GM21619 (cell line): ENCODE measurements around the gene AHSG.
"Not testable (repeated sequence)": the region's sequence is repeated elsewhere in the genome, so short reads cannot be mapped to it uniquely, and the experiment has no call there.

ENCODE experiments used
- ATAC-seq: cut with Tn5 transposase; IDR thresholded peaks from one replicate; pipeline ENCODE4 v1.9.1; 2021; ENCODE audit not compliant: unreplicated experiment

AHSG gene

DNA sequence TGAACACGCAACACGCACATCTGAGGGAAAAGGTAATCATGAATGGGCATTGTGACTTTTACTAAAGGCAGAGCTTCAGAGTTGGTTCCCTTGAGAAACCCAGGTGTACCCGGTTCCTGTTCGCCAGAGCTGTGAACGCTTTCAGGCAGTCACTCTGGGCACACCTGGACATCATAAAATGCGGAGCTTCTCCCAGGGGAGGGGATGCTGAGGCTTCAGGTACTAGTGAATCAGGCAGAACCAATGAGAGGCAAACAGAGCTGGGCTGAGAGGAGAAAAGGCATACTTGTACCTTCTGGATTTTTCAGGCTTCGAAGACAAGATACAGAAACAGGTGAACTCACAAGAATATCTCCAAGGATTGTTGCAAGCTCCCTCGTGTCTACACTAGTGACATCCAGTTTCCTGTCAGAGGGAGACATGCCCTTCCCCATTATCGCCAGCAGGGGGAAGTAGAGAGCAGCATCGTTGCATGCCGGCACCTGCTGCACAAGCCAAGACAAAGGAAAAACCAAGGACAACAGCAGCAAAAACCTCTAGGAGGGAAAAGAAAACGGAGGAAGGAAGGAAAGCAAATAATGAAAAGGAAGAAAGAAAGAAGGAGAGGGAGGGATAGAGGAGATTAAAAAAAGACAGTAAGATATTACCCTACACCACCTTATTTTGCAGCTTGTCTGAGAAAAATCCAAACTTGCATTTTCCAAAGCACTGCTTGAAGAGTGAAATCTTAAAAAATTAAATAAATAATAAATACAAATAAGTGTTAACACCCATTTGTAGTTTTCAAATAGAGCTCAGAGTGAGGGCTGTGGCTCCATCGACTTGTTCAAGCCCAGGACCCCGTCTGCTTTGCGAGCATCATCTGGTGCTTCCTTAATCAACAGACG lies 2.0 kb downstream of the AHSG start:
- ATAC-seq, result no peak

- no peak for ATAC-seq
Measured at GRCh38 chr3:186616299-186616617, 3.4 kb downstream of the AHSG start.

DNA sequence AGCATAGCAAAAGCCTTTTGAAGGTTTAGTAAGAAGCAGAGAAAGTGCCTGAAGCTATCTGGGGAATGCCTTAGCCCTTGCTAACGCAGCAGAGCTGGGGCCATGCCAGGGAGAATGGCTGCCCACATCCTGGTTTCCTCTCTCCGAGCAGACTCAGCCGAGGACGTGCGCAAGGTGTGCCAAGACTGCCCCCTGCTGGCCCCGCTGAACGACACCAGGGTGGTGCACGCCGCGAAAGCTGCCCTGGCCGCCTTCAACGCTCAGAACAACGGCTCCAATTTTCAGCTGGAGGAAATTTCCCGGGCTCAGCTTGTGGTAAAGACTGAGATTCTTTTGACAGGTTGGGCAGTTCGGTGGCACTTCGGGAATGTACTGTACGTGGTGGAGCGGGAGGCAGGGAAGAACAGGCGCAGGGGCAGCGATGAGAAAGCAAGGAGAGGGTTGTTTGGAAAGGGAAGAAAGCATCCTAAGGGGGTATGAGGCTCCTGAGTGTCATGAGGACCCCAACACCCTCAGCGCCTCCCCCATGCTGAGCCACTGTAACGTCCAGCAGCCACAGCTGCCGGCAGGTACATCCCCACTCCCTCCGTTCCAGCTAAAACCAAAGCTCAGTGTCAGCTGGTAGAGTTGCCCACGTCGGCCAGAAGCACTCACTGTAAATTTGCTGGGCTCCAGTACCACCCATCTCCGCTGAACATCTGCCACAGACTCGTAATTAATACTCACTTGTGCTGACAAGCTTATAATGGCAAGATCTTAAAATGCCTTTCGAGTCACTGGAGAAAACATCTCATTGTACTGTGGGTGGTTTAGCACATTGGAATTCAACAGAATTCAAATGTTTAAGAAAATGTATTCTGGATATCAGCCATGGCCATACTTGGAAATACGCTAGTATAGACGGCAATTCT lies 4.4 kb downstream of the AHSG start:
- ATAC-seq, result peak; percentile 96

GRCh38 chr3:186618318-186618938 lies 5.6 kb downstream of the AHSG start:
- ATAC-seq, result no peak

DNA sequence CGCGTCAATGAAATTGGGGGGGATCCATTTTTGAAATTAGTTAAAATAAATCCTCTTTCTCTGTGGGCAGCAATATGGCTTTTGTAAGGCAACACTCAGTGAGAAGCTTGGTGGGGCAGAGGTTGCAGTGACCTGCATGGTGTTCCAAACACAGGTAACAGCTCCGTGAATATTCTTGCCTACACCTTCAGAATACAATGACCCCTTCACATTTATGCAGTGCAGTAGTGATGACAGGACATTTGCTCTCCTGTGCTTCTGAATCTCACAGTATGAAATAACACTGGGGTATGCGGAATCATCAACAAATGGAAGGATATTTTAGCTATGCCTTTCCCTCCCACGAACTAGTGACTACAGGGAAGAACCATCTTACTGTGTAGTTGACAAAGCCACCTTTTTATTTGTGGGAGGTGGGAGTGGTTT lies 6.9 kb downstream of the AHSG start:
- no peak for ATAC-seq

GRCh38 chr3:186620213-186621092 lies 7.6 kb downstream of the AHSG start:
- no peak for ATAC-seq

DNA sequence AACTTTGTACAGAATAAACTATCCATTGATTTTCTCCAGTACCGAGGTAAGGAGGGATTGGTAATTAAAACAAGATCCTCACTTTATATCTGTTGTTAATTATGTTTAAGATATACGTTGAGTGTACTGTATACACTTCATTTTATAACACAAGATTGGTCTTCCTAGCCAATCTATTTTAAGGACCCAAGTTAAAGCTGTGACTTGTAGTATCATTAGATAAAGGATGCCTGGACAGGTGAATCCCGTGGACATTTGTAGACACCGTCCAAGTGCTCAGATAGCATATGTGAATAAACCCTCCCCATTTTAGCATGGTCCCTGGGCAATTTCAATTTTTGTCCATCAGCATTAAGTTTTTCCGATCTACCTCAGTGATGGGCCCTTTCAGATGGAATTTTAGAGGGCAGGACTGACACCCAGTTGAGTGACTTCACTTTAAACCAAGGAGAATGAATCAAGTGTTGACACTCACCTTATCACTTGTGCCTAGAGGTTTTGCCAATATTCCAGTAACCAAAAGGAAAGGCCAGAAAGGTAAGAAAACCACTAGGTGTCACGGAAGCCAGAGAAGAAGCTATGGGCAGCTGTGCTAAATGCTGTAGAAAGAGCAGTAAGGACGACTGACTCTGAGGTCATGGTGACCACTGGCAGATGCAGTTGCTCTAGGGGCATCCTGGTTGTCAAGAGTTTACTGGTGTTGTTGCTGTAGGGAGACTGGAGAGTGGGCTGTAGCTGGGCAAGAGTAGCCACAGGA lies 9.2 kb downstream of the AHSG start:
- ATAC-seq, result no peak

DNA sequence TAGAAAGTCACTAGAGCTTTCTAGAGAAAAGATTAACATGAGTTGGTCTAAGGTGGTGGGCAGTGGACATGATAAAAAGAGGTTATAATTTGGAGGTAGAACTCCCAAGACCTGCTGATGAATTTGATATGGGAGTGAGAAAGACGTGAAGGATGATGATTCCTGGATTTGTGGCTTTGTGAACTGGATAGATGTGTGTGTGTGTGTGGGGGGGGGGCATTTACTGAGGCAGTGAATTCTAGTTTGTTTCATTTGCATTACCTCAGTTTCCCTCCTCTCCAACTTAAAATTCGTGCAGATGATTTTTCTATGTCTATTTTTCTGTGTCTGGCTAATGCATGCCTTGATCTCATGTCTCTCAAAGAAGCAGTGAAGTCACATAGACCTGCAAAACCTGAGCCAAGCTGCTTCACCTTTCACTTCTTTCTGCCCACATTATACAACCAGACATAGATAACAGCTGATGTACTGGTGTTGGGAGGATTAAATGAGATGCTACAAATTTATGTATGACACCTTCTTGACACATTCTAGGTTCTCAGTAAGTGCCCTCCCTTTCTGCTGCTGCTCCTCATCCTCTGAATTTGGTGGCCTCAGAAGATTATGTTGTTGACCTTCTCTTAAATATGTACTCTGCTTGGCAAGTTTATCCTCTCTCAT lies 9.9 kb downstream of the AHSG start:
- ATAC-seq, result no peak

DNA sequence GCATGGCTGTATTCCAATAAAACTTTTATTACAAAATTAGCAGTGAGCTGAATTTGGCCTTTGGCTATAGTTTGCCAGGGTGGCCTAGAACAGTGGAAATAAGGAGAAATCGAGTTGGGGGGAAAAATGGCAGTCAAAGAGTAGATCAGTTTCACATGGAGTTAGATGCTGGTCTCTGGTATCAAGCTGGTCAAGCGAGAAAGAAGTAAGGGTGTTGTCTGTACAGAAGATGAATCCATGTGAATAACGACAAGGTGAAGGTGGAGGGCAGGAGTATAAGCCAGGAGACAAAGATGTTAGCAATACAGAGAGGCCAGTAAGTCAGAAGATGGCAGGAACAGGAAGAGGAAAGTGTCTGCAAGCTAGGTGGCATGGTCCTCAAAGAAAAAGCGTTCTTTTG lies 11.7 kb downstream of the AHSG start:
- ATAC-seq, result no peak

DNA sequence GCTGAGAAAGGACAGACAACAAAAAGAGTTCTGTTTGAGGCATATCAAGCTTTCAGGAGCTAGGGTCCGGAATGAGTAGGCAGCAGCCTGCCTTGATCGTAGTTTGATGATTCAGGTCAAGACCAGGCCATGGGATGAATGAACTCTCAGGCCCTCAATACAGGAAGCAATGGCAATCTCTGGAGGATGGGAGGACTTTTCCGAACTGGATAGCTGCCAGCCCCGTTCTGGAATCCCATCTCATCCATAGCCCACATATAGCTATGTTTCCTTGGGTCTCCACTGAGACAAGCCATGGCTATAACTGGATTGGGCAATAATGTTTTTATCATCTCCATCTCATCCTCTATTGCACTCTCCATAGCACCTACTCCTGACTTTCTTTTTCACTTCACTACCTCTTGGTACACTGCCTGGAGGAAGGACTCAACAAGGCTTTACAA lies 12.8 kb downstream of the AHSG start:
- ATAC-seq, result no peak

DNA sequence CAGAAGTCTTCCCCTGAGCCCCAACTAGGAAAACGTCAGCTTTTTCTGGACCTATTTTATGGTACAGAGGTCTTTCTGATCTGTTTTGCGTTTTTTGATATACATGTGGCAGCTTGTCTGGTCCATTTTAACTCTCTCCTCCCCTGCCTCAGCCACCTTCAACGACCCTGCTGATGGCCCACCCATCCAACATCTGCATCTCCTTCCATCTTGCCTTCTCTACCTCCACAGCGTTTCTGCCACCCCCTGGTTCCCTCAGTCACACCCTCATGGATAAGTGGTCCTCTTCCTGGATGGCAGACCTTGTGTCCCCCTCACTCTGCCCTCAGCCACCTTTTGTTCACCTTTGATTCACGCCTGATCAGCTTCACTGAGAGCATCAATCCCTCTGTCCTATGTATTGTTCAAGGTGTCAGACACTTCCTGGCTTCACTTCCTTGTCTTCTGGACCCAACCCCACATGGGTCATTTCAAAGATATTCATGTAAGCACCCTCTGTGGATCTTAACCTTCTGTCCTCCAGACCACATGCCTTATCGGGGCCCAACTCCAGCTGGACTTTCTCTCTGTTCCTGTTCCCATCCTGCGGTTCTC lies 13.5 kb downstream of the AHSG start:
- no peak for ATAC-seq

GRCh38 chr3:186627852-186628414 lies 15.1 kb downstream of the AHSG start:
- no peak for ATAC-seq

- ATAC-seq, result no peak
Measured at GRCh38 chr3:186628756-186629155, 15.9 kb downstream of the AHSG start.

DNA sequence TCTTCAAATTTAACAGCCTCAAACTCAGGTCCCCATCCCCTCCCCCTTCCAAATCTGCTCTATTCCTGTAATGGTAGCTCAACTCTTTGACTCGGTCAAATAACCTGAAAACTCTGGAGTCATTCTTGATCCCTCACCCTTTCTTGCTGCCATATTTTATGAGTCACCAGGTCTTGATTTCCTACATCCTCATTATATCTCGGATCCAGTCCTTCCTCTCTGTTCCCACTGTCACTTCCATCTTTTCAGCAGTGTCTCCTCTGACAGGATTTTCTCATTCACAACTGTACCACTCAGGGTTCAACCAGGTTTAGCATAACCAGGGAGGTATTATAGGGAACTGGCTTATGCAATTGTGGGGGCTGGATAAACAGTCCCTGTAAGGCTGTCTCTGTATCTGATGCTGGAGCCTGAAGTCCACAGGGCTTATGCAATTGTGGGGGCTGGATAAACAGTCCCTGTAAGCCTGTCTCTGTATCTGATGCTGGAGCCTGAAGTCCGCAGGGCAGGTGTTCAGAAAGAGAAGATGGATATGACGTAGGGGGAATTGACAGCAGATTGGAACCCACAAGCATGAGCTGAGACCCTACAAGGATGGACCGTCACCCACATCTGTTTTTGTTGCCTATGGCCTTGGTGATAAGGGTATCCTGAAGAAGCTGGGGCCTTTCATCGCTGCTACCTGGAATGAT lies 18.2 kb downstream of the AHSG start:
- no peak for ATAC-seq

DNA sequence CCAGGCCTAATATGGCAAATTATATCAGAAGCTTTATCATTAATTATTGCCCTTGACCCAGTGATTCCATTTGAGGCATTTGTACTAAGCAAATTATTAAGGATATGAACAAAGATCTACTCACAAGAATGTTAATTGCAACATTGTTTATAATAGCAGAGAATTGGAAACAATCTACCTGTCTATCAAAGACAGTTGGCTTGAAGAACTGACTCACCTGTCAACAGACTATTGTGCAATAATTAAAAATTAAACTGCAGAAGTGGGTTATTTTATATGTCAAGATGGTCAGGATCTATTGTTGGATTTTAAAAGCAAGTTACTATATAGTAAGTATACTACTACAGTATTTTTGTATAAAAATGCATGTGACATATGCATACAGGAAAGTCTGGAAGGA lies 20.6 kb downstream of the AHSG start:
- no peak for ATAC-seq

- not testable (repeated sequence) for ATAC-seq
Measured at GRCh38 chr3:186634207-186634606, 21.3 kb downstream of the AHSG start.

- ATAC-seq, result no peak
Measured at GRCh38 chr3:186635532-186635931, 22.7 kb downstream of the AHSG start.

DNA sequence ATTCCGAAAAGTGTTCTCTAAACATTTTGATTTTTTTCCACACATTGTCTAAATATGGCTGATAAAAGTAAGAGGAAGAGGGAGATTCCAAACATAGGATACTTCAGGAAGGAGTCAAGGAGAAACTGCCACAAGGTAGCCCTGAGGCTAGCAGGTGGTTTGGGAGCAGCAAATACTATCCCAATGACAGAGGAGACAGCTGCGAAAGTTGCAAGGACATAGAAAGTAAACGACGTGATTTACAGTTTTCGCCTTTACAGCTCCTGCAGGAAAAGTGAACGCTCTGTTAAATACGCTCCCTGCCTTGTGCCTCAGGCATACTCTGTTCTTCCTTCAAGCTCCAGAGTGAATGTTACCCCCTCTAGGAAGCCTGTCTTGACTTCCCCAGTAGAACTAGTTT lies 23.7 kb downstream of the AHSG start:
- no peak for ATAC-seq
